Measurements from ENCODE around the gene NMB.

DNA sequence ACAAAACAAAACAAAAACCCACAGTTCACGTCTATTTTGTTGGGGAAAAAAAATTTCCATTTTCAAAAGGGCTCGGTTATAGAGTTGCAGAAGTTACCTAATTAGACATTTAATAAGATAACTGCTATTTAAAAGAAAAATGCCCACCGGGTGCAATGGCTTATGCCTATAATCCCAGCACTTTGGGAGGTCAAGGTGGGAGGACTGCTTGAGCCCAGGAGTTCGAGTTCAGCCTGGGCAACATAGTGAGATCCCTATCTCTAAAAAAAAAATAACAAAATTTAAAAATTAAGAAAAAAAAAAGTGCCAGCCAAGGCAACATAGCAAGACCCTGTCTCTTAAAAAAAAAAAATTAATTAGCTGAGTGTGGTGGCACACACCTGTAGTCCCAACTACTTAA is 38.8 kb upstream of the NMB start:
- TF ChIP-seq, protein P1, sequence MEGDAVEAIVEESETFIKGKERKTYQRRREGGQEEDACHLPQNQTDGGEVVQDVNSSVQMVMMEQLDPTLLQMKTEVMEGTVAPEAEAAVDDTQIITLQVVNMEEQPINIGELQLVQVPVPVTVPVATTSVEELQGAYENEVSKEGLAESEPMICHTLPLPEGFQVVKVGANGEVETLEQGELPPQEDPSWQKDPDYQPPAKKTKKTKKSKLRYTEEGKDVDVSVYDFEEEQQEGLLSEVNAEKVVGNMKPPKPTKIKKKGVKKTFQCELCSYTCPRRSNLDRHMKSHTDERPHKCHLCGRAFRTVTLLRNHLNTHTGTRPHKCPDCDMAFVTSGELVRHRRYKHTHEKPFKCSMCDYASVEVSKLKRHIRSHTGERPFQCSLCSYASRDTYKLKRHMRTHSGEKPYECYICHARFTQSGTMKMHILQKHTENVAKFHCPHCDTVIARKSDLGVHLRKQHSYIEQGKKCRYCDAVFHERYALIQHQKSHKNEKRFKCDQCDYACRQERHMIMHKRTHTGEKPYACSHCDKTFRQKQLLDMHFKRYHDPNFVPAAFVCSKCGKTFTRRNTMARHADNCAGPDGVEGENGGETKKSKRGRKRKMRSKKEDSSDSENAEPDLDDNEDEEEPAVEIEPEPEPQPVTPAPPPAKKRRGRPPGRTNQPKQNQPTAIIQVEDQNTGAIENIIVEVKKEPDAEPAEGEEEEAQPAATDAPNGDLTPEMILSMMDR (conservative IDR thresholded peaks at IDR 0.05 in 1 of 2, IDR thresholded peaks at IDR 0.05 in 1 of 2; ENCODE audit: extremely low read depth in 1 of 2, insufficient read depth in 1 of 2, low read depth in 1 of 2, low read length in 2 of 2) = no peak
- TF ChIP-seq EZH2 (IDR thresholded peaks at IDR 0.05; ENCODE audit: borderline replicate concordance, low read length) = no peak
